OCI-LY7 (cell line): ENCODE measurements around the gene ANKLE1. TPM values are rescaled to one million over a fixed set of nuclear protein-coding genes. Genes with fewer than 3 reads are reported as not detected.

Experiments
- BruUV-seq: library from RNA; stranded (reverse); fragments of 400-500 nt; replicated peaks from 2 replicates; lab custom pipeline; 2021; lab: Mats Ljungman, UMichigan
- CTCF ChIA-PET: fragments of 300-600 bp; sonication (Branson Sonifier 250); formaldehyde crosslinking; loops from one replicate; lab custom pipeline; 2022; ENCODE audit warnings: antibody characterized with exemption; ENCODE audit not compliant: unreplicated experiment; lab: Charles Lee
- POLR2A ChIA-PET: fragments of 300-600 bp; sonication (Branson Sonifier 250); formaldehyde crosslinking; loops from one replicate; lab custom pipeline; 2022; ENCODE audit warnings: antibody characterized with exemption; lab: Charles Lee
- DNase-seq: peaks from one replicate; pipeline ENCODE4 v3.0.0-alpha.2; 2015; ENCODE audit warnings: low spot score
- H2AFZ ChIP-seq: fragments of 200-600 bp; sonication (generic), shearing (Covaris generic); 2 replicates; pipeline ENCODE4 v1.6.1; 2014; ENCODE audit warnings: mild to moderate bottlenecking, antibody characterized with exemption, low read length, moderate library complexity
- H3K27ac ChIP-seq: fragments of 200-600 bp; sonication (generic); 2 replicates; pipeline ENCODE4 v1.5.1; 2014; ENCODE audit warnings: mixed run types, low read depth, mild to moderate bottlenecking, moderate library complexity, low read length, inconsistent platforms; ENCODE audit not compliant: poor library complexity, severe bottlenecking
- H3K36me3 ChIP-seq: fragments of 200-600 bp; sonication (generic); 2 replicates; pipeline ENCODE4 v1.6.1; 2014; ENCODE audit warnings: mild to moderate bottlenecking, antibody characterized with exemption, low read length, moderate library complexity, mixed read lengths; ENCODE audit not compliant: insufficient read depth
- H3K4me1 ChIP-seq: fragments of 200-600 bp; sonication (generic); 2 replicates; pipeline ENCODE4 v1.5.1; 2014; ENCODE audit warnings: mild to moderate bottlenecking, low read length; ENCODE audit not compliant: insufficient read depth, poor library complexity, severe bottlenecking
- H3K4me2 ChIP-seq: fragments of 200-600 bp; sonication (generic); 2 replicates; pipeline ENCODE4 v1.6.1; 2014; ENCODE audit warnings: mild to moderate bottlenecking, low read length
- H3K4me3 ChIP-seq: fragments of 200-600 bp; sonication (generic); 2 replicates; pipeline ENCODE4 v1.5.1; 2014; ENCODE audit warnings: mild to moderate bottlenecking, low read depth, low read length; ENCODE audit not compliant: poor library complexity, severe bottlenecking
- H3K79me2 ChIP-seq: fragments of 200-600 bp; sonication (generic); 2 replicates; pipeline ENCODE4 v1.6.1; 2016; ENCODE audit warnings: low read depth, mild to moderate bottlenecking, low read length, moderate library complexity, mixed read lengths; ENCODE audit not compliant: insufficient read depth
- H3K9me2 ChIP-seq: fragments of 200-600 bp; sonication (generic); 2 replicates; pipeline ENCODE4 v1.6.1; 2016; ENCODE audit warnings: mild to moderate bottlenecking, low read length, mixed read lengths; ENCODE audit not compliant: insufficient read depth
- H3K9me3 ChIP-seq: fragments of 200-600 bp; sonication (generic); 2 replicates; pipeline ENCODE4 v1.6.1; 2014; ENCODE audit warnings: mild to moderate bottlenecking, mixed run types, low read length, mixed read lengths
- H4K20me1 ChIP-seq: fragments of 200-600 bp; sonication (generic); 2 replicates; pipeline ENCODE4 v1.6.1; 2014; ENCODE audit warnings: mild to moderate bottlenecking, antibody characterized with exemption, low read length, moderate library complexity, mixed read lengths; ENCODE audit not compliant: insufficient read depth
- EZH2phosphoT487 ChIP-seq: fragments of 200-600 bp; sonication (generic); IDR thresholded peaks from 2 replicates; pipeline ENCODE4 v1.6.1; 2018; ENCODE audit warnings: low read depth, borderline replicate concordance, mild to moderate bottlenecking, mixed run types, antibody characterized with exemption, low read length, moderate library complexity, mixed read lengths
- intact Hi-C: fragments of 100-400 bp; cut with micrococcal nuclease; formaldehyde crosslinking; loops from one replicate; pipeline ENCODE4 v1.10.0; 2022; ENCODE audit not compliant: unreplicated experiment
- total RNA-seq, 2 experiments: library from RNA; depleted of rRNA in 1 of 2; stranded (reverse); fragments of >200 nt in 1 of 2; shearing (Covaris generic) in 1 of 2; gene quantifications; 2 replicates each; pipeline ENCODE4 v1.2.3, GENCODE V29; 2014 to 2022
- TF ChIP-seq, protein P1 (sequence below): fragments of 200-600 bp; sonication (generic); conservative IDR thresholded peaks from 2 replicates; pipeline ENCODE4 v1.5.1; 2014; ENCODE audit warnings: mild to moderate bottlenecking, antibody characterized with exemption, low read length, moderate library complexity, mixed read lengths

ANKLE1 gene
- total RNA-seq, 2 experiments from 2014 or later: 45.1 to 59.4 TPM

DNA sequence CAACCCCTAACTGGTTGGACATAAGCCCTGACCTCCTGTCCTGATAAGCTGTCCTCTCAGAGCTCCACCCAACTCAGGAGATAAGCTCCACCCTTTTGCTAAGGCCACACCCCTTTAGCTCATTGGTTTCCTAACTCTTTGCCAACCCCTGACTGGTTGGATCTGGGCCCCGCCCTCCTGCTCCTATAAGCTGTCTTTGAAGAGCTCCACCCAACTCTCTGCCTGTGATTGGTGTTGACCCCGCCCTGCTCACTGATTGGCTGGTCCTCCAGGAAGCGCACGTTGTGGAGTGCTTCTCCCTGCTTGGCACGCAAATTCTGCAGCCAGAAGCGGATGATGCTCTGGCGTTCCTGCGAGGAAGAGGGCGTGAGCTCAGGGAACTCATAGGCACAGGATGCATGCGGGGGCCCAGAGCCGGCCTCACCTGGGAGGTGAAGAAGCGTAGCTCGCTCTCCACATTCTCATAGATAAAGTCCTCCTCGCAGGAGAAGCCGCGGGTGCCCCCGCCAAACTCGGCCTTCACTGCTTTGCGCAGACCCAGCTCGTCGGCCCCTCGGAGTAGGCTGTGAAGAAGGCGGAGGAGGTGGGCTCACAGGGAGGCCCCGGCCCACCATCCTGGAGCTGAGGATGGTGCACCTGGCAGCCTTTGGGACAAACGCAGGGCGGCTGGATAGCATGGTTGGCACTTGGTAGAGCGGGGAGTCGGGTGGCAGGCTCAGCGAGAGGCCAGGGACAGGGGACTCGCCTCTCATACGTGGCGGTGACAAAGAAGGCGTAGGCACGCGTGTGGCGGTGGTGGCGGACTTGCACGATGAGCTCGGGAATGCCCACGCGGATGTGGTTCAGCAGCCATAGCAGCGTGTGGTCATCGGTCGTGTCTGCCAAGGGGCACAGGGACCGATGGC is 51.2 kb downstream of the ANKLE1 start:
- Histone ChIP-seq H3K79me2 (peaks cover under 1% of the 10 kb centered on the region; the same call in 1 of the 2 replicates), H3K36me3 (no peaks in the 10 kb centered on the region), H3K9me2 (no peaks in the 10 kb centered on the region), H3K4me3 (peak overlapping the region; percentile 34), H3K27ac (no peak overlapping the region), H2AFZ (no peak overlapping the region), H4K20me1 (no peaks in the 10 kb centered on the region), H3K4me2 (peak overlapping the region; percentile 38), H3K4me1 (peaks cover 31% of the 10 kb centered on the region), H3K9me3 (no peaks in the 10 kb centered on the region)
- CTCF ChIA-PET: interaction anchor here (0.6 to 2.0 kb wide), 6 partner anchors 8 to 109 kb away, joined by 3 to 8 read pairs (median 4); partner anchors contain the start of gene DDA1
- POLR2A ChIA-PET: interaction anchor here (0.5 to 2.4 kb wide), 6 partner anchors 12 to 208 kb away, joined by 3 to 15 read pairs (median 4); partner anchors contain the start of genes DDA1 and MRPL34
- intact Hi-C loops: no loop called here
- BruUV-seq: no TSS peak
- TF ChIP-seq, protein P1, sequence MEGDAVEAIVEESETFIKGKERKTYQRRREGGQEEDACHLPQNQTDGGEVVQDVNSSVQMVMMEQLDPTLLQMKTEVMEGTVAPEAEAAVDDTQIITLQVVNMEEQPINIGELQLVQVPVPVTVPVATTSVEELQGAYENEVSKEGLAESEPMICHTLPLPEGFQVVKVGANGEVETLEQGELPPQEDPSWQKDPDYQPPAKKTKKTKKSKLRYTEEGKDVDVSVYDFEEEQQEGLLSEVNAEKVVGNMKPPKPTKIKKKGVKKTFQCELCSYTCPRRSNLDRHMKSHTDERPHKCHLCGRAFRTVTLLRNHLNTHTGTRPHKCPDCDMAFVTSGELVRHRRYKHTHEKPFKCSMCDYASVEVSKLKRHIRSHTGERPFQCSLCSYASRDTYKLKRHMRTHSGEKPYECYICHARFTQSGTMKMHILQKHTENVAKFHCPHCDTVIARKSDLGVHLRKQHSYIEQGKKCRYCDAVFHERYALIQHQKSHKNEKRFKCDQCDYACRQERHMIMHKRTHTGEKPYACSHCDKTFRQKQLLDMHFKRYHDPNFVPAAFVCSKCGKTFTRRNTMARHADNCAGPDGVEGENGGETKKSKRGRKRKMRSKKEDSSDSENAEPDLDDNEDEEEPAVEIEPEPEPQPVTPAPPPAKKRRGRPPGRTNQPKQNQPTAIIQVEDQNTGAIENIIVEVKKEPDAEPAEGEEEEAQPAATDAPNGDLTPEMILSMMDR: no peak
- no peak for TF ChIP-seq EZH2phosphoT487
- DNase-seq: peak; percentile 96

DNA sequence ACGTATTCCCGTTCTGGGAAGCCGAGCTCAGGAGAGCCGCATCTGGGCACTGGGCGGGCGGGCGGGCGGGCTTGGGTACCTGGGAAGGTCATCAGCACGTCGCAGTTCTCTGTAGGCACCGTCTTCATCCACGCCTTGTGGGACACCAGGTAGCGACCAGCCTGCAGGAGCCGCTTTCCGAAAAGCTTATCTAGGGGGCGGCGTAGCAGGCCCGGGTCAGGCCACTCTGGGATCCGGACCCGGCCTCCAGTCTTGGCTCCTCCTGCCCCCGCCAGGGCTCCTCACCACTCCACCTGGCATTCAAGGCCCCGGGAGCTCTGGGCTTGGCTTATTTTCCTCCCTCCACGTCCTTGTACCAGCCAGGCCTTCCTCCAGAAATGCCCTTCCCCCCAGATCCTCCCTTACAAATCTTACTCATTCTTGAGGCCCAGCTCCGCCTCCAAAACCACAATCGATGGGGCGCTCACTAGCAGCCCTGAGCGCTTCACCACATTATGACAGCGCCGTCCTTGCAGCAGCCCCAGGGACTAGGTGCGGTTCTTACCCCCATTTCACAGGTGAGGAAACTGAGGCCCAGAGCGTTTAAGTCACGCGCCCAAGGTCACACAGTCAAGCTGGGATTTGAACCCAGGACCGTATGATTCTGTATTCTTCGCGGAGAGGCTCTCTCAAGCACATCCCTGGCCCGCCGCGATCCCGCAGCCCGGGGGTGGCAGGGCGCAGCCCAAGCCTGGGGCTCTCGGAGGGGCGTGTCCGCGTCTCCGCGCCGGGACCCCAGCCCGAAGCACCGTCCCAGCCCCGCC is 52.1 kb downstream of the ANKLE1 start:
- peak overlapping the region; percentile 75; the same call in 1 of the 2 replicates for H2AFZ ChIP-seq
- H4K20me1 ChIP-seq: peaks cover 6% of the 10 kb centered on the region; the same call in 1 of the 2 replicates
- peaks cover 32% of the 10 kb centered on the region for H3K4me1 ChIP-seq
- peaks cover 3% of the 10 kb centered on the region; the same call in 1 of the 2 replicates for H3K36me3 ChIP-seq
- no peaks in the 10 kb centered on the region for H3K9me3 ChIP-seq
- peaks cover 9% of the 10 kb centered on the region; the same call in 1 of the 2 replicates for H3K79me2 ChIP-seq
- peak overlapping the region; percentile 38 for H3K27ac ChIP-seq
- H3K4me3 ChIP-seq: peak overlapping the region; percentile 86
- peak overlapping the region; percentile 97 for H3K4me2 ChIP-seq
- POLR2A ChIA-PET: interaction anchor here (0.5 to 2.4 kb wide), 3 partner anchors 9 to 209 kb away, joined by 3 to 15 read pairs (median 4); partner anchors contain the start of gene DDA1
- intact Hi-C loops: loop anchor here (1.0 kb wide), 1 partner anchor 25 kb away; the partner anchor contains the start of gene DDA1
- no peaks in the 10 kb centered on the region for H3K9me2 ChIP-seq
- DNase-seq: peak; percentile 47
- no peak for TF ChIP-seq EZH2phosphoT487
- TF ChIP-seq, protein P1: 0 out of 2 replicates have a peak, but pooled peaks have one; percentile 27
- CTCF ChIA-PET: interaction anchor here (2.0 kb wide), 1 partner anchor 25 kb away, joined by 8 read pairs; the partner anchor contains the start of gene DDA1
- no TSS peak for BruUV-seq
